Keratinocyte (primary cell): Measurements from ENCODE around the gene BOD1. TPM values are rescaled to one million over a fixed set of nuclear protein-coding genes. Genes with fewer than 3 reads are reported as not detected.

ENCODE experiments used
- DNase-seq: peaks from one replicate; pipeline ENCODE4 v3.0.0-alpha.2; 2011; ENCODE audit warnings: low read depth, missing footprints, low spot score
- FAIRE-seq: peaks from 2 replicates; lab custom pipeline; 2011; peaks lifted over from hg19 to GRCh38; lab: Jason Lieb, UNC
- H2AFZ ChIP-seq: 2 replicates; pipeline ENCODE4 v1.6.0; 2012; ENCODE audit warnings: low read length, control low read depth, inconsistent platforms; ENCODE audit not compliant: control insufficient read depth
- H3K27ac ChIP-seq: 2 replicates; pipeline ENCODE4 v1.5.1; 2011; ENCODE audit warnings: low read length; ENCODE audit not compliant: control insufficient read depth, insufficient read depth
- H3K27me3 ChIP-seq: 3 replicates; pipeline ENCODE4 v1.6.0; 2011; ENCODE audit warnings: low read length; ENCODE audit not compliant: control insufficient read depth, insufficient read depth; ENCODE audit errors: extremely low read depth
- H3K36me3 ChIP-seq, 2 experiments: 2 replicates in 1 of 2; 3 replicates in 1 of 2; pipeline ENCODE4 v1.5.1; 2011; ENCODE audit warnings: low read length in 2 of 2, mild to moderate bottlenecking in 1 of 2; ENCODE audit not compliant: control insufficient read depth in 2 of 2, insufficient read depth in 2 of 2; ENCODE audit errors: extremely low read depth in 1 of 2
- H3K4me1 ChIP-seq: 3 replicates; pipeline ENCODE4 v1.5.1; 2011; ENCODE audit warnings: low read length; ENCODE audit not compliant: control insufficient read depth, insufficient read depth; ENCODE audit errors: extremely low read depth
- H3K4me2 ChIP-seq: 3 replicates; pipeline ENCODE4 v1.6.0; 2011; ENCODE audit warnings: low read depth, low read length; ENCODE audit not compliant: control insufficient read depth, insufficient read depth; ENCODE audit errors: extremely low read depth
- H3K4me3 ChIP-seq, 3 experiments: fragments of 200-600 bp in 1 of 3; sonication (generic) in 1 of 3; 2 replicates in 2 of 3; 3 replicates in 1 of 3; pipeline ENCODE4 v1.5.1; 2011 to 2016; ENCODE audit warnings: low read length in 3 of 3, mild to moderate bottlenecking in 3 of 3, control low read depth in 2 of 3, inconsistent platforms in 1 of 3, low read depth in 1 of 3, mixed read lengths in 1 of 3, mixed run types in 1 of 3, moderate library complexity in 1 of 3; ENCODE audit not compliant: control insufficient read depth in 2 of 3, insufficient read depth in 2 of 3; ENCODE audit errors: extremely low read depth in 1 of 3
- H3K79me2 ChIP-seq: 2 replicates; pipeline ENCODE4 v1.6.0; 2012; ENCODE audit warnings: low read length; ENCODE audit not compliant: control insufficient read depth, insufficient read depth
- H3K9ac ChIP-seq: 3 replicates; pipeline ENCODE4 v1.6.0; 2011; ENCODE audit warnings: low read length; ENCODE audit not compliant: control insufficient read depth, insufficient read depth; ENCODE audit errors: extremely low read depth
- H3K9me1 ChIP-seq: 3 replicates; pipeline ENCODE4 v1.6.0; 2011; ENCODE audit warnings: low read length; ENCODE audit not compliant: control insufficient read depth, insufficient read depth; ENCODE audit errors: extremely low read depth
- H3K9me3 ChIP-seq: 2 replicates; pipeline ENCODE4 v1.5.1; 2012; ENCODE audit warnings: low read depth, low read length; ENCODE audit not compliant: control insufficient read depth
- H4K20me1 ChIP-seq: 3 replicates; pipeline ENCODE4 v1.6.0; 2011; ENCODE audit warnings: low read length; ENCODE audit not compliant: control insufficient read depth, insufficient read depth; ENCODE audit errors: extremely low read depth
- CTCF ChIP-seq, 3 experiments: IDR thresholded peaks in 1 of 3; conservative IDR thresholded peaks in 1 of 3; optimal IDR thresholded peaks in 1 of 3; 2 replicates in 2 of 3; 3 replicates in 1 of 3; pipeline versions ENCODE3 to v1.5.1; 2011; ENCODE audit warnings: low read length in 3 of 3, mild to moderate bottlenecking in 3 of 3, moderate library complexity in 2 of 3, control low read depth in 1 of 3, inconsistent platforms in 1 of 3; ENCODE audit not compliant: insufficient read depth in 2 of 3; ENCODE audit errors: extremely low read depth in 1 of 3
- EZH2 ChIP-seq: IDR thresholded peaks from one replicate; pipeline ENCODE4 v1.6.1; 2012; ENCODE audit warnings: inconsistent platforms, mild to moderate bottlenecking, low read length, moderate library complexity
- dilution Hi-C: fragments of 300-500 bp; cut with MboI; formaldehyde crosslinking; loops from one replicate; pipeline ENCODE4 v1.7.0; 2020; ENCODE audit warnings: low sequenced_read_pairs; ENCODE audit not compliant: extremely low pct_ligation_motif_present
- polyA plus RNA-seq, 5 experiments: library from polyadenylated mRNA; depleted of rRNA in 3 of 5; stranded (reverse) in 3 of 5; stranded (forward) in 1 of 5; unstranded in 1 of 5; fragments of >200 nt; gene quantifications; 1 replicate in 1 of 5; 2 replicates in 3 of 5; 3 replicates in 1 of 5; pipeline versions ENCODE4 v1.2.1 to v1.2.3, GENCODE V29; 2011 to 2012; ENCODE audit warnings: missing spikeins in 2 of 5, low read depth in 1 of 5, low replicate concordance in 1 of 5

BOD1 gene
- polyA plus RNA-seq, 1 donor (not counting 4 experiments of a cell fraction or from before 2014, with no cell fraction given): 46.8 TPM

GRCh38 chr5:173582216-173583111 lies 34.0 kb downstream of the BOD1 start:
- no peaks in the 10 kb centered on the region for H3K4me1 ChIP-seq
- H3K36me3 ChIP-seq: no peaks in the 10 kb centered on the region
- FAIRE-seq: no peak
- no peak overlapping the region for H3K9ac ChIP-seq
- peaks cover 3% of the 10 kb centered on the region for H3K27me3 ChIP-seq
- H3K27ac ChIP-seq: no peak overlapping the region
- H3K4me2 ChIP-seq: no peak overlapping the region
- no peaks in the 10 kb centered on the region for H4K20me1 ChIP-seq
- TF ChIP-seq EZH2: no peak
- no peak for TF ChIP-seq CTCF (optimal IDR thresholded peaks at IDR 0.05 in 1 of 3, IDR thresholded peaks at IDR 0.05 in 1 of 3, conservative IDR thresholded peaks at IDR 0.05 in 1 of 3; ENCODE audit: extremely low read depth in 1 of 3, insufficient read depth in 2 of 3, low read length in 3 of 3)
- H2AFZ ChIP-seq: no peak overlapping the region
- H3K79me2 ChIP-seq: no peaks in the 10 kb centered on the region
- no peak for DNase-seq
- H3K9me3 ChIP-seq: peaks cover 5% of the 10 kb centered on the region
- H3K9me1 ChIP-seq: no peaks in the 10 kb centered on the region
- dilution Hi-C loops: no loop called here
- no peak overlapping the region for H3K4me3 ChIP-seq

- FAIRE-seq (no peak), DNase-seq (no peak)
- no peak for TF ChIP-seq EZH2
- peak; percentile 72 to 83 (median 73) for TF ChIP-seq CTCF (optimal IDR thresholded peaks at IDR 0.05 in 1 of 3, IDR thresholded peaks at IDR 0.05 in 1 of 3, conservative IDR thresholded peaks at IDR 0.05 in 1 of 3; ENCODE audit: extremely low read depth in 1 of 3, insufficient read depth in 2 of 3, low read length in 3 of 3)
- Histone ChIP-seq H3K4me1 (no peaks in the 10 kb centered on the region), H3K36me3 (no peaks in the 10 kb centered on the region), H3K9me3 (peaks cover 5% of the 10 kb centered on the region), H3K27ac (no peak overlapping the region), H3K4me3 (no peak overlapping the region), H2AFZ (no peak overlapping the region), H4K20me1 (no peaks in the 10 kb centered on the region), H3K27me3 (peaks cover 3% of the 10 kb centered on the region), H3K9me1 (no peaks in the 10 kb centered on the region), H3K79me2 (no peaks in the 10 kb centered on the region), H3K9ac (no peak overlapping the region), H3K4me2 (no peak overlapping the region)
- dilution Hi-C loops: no loop called here
These were observed 34.8 kb downstream of the BOD1 start for GRCh38 chr5:173581408-173582215.
